Sigmoid colon (tissue), 3 donors: ENCODE data around the gene TLDC2.
"Not testable (repeated sequence)": the region's sequence is repeated elsewhere in the genome, so short reads cannot be mapped to it uniquely, and the experiment has no call there.

Source experiments
- CTCF ChIP-seq, 4 experiments: fragments of 450-650 bp in 3 of 4; fragments of 200-600 bp in 1 of 4; IDR thresholded peaks; one replicate each; pipeline ENCODE4 v1.5.1; 2016 to 2019; ENCODE audit warnings: antibody characterized with exemption in 4 of 4, mild to moderate bottlenecking in 3 of 4, moderate library complexity in 2 of 4
- POLR2A ChIP-seq, 2 donors: fragments of 450-650 bp; IDR thresholded peaks; one replicate each; pipeline ENCODE4 v1.6.1; 2016; ENCODE audit warnings: antibody characterized with exemption in 2 of 2, mild to moderate bottlenecking in 2 of 2, moderate library complexity in 2 of 2

GRCh38 chr20:36875093-36875492, 845 bp upstream of the TLDC2 start:
- TF ChIP-seq CTCF, POLR2A (IDR thresholded peaks at IDR 0.05): not testable (repeated sequence)
